GM10266 (cell line): ENCODE measurements around the gene TJP3.
A peak's percentile ranks its signal among the peaks of the same experiment; 100 is the strongest.

ENCODE experiments used
- DNase-seq: peaks from one replicate; pipeline ENCODE4 v3.0.0; 2012; ENCODE audit errors: extremely low spot score
- CTCF ChIP-seq: IDR thresholded peaks from 2 replicates; pipeline ENCODE4 v1.5.1; 2012; ENCODE audit warnings: mild to moderate bottlenecking, low read depth; ENCODE audit not compliant: control insufficient read depth, insufficient read depth; ENCODE audit errors: missing control alignments

The TJP3 gene

GRCh38 chr19:3668331-3669081 is 39.7 kb upstream of the TJP3 start:
- no peak for DNase-seq
- no peak for TF ChIP-seq CTCF

- TF ChIP-seq CTCF = no peak
- no peak for DNase-seq
These were observed 38.9 kb upstream of the TJP3 start for GRCh38 chr19:3669082-3669946.

- no peak for TF ChIP-seq CTCF
- no peak for DNase-seq
These were observed 38.0 kb upstream of the TJP3 start for GRCh38 chr19:3669947-3670795.

GRCh38 chr19:3670796-3671679 is 37.1 kb upstream of the TJP3 start:
- DNase-seq = peak; percentile 93
- TF ChIP-seq CTCF = no peak

GRCh38 chr19:3671680-3672574 is 36.3 kb upstream of the TJP3 start:
- DNase-seq = peak; percentile 75
- TF ChIP-seq CTCF = peak; percentile 30
